Epidermal melanocyte (primary cell): ENCODE measurements around the gene NFATC2.

Experiments used
- DNase-seq: peaks from one replicate; pipeline ENCODE4 v3.0.0; 2011; ENCODE audit warnings: low spot score; ENCODE audit not compliant: insufficient read length

Gene NFATC2

DNA sequence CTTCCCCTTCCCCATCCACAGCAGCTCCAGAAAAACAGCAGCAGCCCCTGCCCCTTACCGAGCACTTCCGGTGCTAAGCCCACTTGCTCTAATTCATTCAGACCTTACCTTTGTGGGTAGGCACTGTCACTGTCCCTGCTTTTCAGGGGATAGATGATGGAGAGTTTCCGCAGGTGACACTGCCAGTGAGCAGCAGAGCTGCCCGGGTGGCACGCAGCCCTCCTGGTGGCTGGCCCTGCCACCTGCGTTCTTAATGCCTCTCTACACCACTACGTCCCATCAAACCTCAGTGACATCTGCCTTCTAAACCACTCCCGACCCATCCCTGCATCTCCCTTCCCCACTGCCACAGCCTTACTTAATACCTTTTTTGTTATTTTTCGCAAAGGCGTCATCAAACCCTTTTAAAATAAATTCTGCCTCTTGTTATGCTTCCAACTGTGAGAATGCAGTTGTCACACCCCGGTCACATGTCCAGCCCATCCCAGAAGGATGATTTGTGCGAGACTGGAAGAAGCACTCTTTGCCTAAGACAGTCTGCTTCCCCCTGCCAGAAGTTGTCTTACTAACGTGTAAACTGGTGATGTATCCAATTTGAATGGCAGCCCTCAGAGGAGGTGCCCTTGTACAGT, 89.7 kb downstream of the NFATC2 start:
- no peak for DNase-seq

DNA sequence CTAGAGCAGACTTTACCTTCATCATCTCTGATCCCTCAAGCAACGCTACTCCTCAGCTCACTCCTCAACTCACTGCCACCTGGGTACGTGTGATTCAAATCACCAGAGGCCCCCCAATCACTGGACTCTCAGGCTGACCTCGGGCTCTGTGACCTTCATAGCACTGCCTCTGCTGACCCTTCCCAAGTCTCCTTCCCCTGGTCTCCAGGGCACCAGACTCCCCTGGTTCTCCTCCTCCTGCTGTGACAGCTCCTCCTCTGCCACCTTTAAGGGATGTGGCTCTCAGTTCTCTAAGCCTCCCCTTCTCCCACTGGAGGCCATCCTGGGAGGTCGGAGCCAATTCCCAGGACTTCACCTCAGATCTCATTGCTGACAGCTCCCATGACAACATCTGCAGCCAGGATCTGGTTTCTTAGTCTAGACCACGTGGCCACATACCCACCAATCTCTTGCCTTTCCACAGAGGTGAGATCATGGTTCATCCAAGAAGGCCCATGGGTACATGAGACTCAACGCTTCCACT, 90.4 kb downstream of the NFATC2 start:
- no peak for DNase-seq

DNA sequence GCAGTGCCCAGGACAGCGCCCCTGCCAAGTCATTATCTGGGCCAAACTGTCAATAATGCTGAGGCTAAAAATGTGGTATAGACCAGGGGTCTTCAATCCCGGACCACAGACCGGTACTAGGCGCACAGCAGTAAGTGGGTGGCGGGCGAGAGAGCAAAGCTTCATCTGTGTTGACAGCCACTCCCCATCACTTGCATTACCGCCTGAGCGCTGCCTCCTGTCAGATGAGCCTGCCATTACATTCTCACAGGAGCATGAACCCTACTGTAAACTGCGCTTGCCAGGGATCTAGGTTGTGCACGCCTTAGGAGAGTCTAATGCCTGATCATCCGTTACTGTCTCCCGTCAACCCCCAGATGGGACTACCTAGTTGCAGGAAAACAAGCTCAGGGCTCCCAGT, 91.0 kb downstream of the NFATC2 start:
- DNase-seq, result no peak

DNA sequence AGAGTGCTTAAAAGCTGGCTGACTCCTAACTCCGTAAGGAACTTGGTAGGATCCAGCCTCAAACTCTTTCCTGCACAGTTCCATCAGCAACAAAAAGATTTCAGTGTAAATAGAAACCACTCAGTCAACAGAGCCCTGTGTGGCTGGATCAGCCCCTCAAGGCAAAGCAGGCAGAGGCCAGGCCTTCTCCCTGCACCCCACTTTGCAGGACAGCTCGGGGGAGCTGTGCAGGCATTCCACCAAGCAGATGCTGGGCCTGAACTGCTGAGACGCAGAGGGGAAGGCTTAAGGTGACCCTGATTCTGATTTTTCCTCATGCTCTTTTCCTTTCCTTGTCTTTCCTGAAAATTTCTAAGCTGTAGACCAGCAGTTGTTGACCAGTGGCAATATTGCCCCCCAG, 91.5 kb downstream of the NFATC2 start:
- DNase-seq, result peak; percentile 37

DNA sequence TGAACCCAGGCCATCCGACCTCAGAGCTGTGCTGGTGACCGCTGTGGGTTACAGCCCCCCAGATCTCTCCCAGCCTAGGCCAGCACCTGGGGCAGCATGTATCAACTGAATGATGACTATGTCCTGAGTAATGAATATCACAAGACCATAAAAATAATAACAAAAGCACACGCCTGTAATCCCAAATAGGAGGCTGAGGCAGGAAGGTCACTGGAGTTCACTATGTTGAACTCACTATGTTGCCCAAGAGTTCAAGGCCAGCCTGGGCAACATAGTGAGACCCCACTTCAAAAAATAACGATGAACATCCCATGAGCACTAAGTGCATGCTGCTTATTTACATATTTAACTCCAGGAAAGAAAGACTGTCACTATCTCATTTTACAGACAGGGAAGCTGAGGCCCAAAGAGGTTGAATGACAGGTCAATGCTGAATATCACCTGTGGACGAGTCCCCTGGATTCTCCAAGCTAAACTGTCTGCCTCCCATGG, 92.3 kb downstream of the NFATC2 start:
- no peak for DNase-seq

DNA sequence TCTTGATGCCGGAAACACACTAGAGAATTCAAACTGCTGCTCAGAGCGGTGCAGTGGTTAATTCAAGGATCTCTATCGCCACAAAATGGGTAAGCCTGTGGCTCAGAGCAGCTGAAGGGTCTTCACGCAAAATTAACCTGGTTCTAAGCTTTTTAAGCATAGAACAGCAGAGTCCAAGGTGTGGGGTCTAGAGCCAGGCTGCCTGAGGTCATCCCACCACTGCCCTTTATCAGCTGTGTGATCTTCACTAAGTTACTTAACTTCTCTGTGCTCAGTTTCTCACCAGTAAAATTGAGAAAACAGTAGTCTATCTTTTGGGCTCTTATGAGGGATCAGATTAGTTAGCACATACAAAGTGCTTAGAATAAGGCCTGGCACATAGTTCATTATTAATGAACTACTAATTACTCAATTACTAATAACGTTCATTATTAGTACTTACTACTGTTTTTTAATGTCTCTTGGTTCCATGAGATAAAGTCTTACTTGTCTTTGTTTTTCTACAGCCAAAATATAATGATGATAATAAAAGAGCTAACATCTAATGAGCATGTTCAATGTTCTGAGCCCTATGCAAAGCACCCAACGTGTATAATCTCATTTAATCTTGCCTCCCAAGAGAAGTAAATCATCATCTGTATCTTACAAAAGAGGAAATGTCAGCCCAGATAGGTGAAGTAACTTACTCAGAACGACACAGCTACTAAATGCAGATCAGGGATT, 92.9 kb downstream of the NFATC2 start:
- no peak for DNase-seq

DNA sequence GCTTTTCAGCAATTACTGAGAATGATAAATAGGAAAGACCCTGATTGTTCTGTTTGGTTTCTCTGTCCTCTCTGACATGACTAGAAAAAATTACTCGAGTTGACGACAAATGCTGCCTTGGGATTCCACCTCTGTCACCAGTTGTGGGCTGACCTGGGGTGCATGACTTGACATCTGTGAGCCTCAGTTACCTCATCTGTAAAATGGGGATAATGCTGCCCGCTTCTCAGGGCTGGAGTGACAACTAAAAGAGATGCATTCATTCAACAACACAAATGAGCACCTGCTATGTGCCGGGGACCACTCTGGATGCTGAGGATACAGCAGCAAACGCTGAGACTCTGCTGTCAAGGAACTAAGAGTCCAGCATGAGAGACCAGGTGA, 94.8 kb downstream of the NFATC2 start:
- DNase-seq, result no peak

DNA sequence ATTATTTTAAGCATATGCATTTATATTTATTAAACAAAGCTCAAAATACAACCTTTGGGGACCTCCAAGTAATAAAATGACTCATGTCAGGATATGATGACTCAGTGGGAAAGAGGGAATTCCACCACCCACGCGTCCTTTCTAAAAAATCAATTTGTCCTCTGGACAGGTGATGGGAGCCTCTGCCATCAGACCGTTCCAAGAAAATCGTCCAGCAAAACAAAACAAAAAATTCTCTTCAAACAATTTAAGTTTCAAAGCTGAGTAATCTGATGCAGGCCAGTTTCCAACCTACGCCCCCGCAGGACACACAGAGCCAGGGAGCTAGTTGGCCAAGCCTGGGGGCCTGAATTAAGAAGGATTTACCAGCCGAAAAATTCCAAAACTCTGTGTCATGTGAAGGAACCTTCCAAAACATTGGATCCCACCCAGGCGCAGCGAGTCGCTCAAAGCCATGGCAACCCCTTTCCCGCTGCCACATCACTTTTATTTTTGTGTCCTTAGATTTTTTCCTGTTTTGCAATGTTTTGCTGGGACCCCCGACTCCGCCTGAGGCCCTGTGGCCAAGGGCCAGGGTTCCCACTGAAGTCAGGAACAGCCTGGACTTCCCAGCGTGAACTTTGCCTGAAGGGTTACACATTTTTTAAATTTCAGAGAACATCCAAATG, 95.3 kb downstream of the NFATC2 start:
- peak; percentile 69 for DNase-seq

DNA sequence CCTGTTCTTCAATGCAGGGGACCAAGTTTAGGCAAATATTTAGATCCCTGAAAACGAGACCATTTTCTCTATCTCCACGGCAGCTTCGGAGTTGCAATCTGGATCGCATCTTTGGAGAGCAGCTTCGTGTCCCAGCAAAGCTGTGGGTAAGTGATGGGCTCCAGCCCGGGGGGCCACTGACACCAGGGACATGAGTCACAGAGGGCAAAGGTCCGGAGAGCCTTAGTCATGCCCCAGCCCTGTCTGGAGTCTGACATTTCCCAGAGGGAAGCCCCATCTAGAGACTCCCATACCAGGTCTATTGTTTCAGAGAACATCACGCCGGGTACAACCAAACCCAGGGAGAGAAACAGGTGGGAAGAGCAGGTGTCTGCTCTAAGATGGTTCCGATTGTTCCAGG, 95.9 kb downstream of the NFATC2 start:
- DNase-seq, result peak; percentile 34

DNA sequence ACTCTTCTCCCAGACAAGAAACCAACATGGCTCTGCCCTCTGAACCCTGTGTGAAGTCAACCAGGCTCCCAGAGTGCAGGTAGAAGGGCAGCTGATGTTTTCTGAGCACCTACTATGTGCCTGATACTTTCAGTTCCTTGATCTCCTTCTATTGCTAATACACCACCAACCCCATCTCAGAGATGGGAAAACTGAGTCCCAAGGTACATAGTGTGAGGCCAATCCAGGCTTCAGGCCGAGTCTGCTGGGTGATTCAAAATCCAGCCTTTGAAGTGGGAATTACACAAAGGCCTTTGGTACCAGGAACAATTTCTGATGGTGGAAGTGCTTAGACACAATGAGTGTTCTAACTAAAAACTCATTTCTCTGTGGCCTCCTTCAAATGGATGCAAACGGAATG, 96.3 kb downstream of the NFATC2 start:
- DNase-seq, result no peak

DNA sequence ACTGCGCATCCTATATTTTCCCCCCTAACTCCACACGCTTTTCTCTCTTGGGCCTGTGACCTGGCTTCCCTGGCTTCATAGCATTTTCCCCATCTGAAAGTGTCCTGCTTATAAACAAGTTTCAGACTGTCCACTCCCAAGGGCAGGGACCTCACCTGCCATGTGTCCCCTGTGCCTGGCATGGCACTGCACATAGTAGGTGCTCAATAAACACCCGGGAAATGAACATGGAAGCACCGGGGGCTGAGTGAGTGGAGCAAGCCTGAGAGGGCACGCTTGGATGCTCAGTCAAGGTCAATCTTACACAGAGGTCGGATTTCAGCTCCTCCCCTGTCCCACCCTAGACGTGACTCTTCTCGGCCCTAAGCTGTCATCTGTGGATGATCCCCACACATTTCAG, 96.9 kb downstream of the NFATC2 start:
- no peak for DNase-seq

DNA sequence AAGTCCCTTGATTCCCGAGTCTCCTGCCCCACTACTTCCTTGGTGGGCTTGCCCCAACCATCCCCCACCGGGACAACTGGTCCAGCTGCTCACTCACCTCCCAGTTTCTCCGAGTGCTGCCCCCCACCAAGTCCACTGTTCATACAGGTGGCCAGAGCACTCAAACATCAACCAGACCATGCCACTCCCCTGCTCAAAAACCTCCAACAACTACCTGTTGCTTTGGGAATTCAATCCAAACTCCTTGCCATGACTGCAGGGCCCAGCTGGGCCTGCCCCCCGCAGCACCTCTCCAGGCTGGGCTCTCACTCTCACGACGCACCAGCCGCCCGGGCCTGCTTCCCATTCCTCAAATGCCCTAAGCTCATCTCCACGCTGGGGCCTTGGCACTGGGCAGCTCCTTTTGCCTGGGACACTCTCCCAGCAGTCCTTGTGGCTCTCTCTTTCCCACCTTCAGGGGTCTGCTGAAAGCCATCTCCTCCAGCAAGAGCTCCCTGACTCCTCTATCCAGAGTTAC, 97.5 kb downstream of the NFATC2 start:
- DNase-seq, result no peak

DNA sequence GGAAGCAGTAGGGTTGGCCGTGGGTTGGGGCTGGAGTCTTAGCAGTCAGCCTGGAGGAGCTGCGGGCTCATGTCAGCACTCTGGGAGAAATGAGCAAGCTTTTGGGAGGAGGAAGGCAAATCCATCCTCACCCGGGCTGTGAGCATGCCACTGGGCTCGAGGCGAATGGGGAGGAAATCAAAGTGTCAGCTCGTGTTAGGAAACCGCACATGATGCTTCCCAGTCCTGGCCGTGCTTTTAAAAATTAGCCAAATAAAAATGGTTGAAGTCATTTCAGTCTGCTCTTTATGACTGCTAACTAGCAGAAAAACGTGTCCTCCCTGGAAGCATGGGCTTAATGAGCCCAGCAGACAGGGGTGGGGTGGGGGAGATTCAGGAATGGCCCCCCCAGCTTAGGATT, 98.1 kb downstream of the NFATC2 start:
- peak; percentile 53 for DNase-seq

DNA sequence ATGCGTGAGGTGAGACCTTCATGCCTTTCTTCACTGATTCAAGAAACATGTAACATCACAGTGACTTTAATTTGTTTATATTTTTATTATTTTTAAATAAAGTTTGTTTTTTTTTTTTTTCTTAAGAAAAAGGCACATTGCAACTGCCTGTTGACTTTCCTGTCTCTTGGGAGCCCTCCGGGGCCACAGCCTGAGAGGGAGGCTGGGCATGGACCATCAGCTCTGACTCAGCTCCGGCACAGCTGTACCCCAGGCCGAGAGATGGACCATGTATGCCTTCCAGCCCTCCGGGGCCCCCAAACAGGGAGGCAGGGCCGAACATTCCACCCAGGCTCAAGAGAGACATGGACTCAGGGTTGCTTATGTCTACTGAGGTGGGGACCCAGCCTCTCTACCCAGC, 99.9 kb downstream of the NFATC2 start:
- no peak for DNase-seq

DNA sequence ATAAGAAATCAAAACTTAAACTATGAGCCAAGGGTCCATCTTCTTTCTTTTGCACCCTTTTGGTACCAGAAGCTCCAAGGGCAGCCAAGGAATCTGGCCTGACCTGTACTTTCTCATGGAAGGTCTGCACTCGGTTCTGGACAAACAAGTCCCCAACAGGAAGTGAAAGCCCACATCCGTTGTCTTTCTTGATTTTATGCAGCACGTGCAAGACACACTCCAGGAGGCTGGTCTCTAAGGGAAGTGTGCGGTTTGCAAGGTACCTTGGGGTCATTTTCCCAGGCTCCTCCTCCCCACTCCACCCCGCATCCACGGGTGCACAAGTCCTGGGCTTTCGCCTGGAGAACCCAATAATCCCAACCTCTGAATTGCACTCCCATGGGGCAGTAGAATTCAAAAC, 101.9 kb downstream of the NFATC2 start:
- DNase-seq, result no peak

DNA sequence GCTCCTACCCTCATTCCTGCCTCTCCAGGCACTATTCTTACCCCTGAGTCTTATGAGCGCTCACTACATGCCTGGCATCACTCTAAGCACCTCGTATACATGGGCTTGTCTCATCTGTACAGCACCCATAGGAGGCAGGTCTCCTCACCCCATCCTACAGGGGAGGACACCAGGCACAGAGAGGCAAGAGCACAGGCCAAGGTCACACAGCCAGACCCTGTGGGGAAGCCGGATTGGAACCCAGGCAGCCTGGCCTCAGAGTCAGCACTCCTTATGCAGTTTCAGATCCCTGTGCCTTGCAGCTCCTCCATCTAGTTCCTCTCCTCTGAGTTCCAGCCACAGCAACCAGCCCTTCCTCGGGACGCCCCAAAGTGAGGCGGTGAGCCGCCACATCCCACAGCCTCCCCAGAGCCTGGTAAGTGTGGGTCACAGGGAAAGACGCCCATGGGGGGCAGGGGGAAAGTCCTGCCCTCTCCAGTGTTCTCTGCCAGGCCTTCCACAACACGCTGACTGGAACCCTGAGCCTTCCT, 103.3 kb downstream of the NFATC2 start:
- peak; percentile 2 for DNase-seq

DNA sequence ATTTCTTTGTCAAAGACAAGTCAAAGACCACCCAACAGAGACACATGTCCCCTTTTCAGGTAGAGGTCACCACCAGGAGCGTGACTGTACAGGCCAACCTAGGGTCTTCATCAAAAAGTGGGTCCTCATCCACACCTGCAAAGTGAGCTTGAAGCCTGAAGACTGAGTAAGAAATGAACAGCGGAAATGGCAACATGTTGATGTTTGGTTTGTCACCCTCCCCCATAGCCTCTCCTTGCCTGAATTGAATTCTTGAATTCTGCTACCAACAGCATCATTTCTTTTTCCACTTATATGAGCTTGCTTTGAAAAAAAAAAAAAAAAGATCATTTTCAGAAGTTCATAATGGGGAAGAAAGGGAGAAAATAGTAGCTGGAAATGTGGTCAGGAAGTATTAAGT, 104.4 kb downstream of the NFATC2 start:
- no peak for DNase-seq

DNA sequence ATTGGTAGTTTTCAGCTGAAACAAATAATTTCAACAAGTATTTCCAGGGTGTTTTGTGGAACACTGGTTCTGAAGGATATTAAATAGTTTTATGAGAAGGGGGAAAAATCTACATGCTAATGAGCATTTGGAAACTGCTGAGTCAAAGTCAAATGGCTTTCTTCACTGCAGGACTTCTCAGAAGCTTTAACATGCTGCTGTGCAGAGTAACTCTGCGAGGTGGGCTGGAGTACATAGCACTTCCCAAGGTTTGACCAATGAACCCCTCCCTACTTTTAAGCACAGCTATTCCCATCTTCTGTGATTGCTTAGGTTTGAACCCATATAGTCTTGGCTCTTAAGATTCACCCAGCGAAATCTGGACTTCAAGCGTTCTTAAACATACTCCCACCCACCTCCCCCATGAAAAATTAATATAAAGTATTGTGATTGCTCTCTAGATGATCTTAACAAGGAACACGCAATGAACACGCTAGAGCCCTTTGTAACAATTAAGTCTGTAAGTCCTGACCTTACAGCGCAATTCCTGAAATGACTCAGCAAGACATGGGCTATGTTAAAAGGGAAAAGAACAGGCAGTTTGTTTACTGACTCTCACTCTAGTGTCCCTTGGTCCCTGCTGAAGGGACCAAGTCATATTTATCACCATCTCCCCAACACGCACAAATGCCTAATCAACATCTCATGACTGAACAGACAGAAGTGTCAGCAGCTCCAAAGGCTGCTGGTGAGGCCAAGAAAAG, 105.2 kb downstream of the NFATC2 start:
- DNase-seq, result no peak

DNA sequence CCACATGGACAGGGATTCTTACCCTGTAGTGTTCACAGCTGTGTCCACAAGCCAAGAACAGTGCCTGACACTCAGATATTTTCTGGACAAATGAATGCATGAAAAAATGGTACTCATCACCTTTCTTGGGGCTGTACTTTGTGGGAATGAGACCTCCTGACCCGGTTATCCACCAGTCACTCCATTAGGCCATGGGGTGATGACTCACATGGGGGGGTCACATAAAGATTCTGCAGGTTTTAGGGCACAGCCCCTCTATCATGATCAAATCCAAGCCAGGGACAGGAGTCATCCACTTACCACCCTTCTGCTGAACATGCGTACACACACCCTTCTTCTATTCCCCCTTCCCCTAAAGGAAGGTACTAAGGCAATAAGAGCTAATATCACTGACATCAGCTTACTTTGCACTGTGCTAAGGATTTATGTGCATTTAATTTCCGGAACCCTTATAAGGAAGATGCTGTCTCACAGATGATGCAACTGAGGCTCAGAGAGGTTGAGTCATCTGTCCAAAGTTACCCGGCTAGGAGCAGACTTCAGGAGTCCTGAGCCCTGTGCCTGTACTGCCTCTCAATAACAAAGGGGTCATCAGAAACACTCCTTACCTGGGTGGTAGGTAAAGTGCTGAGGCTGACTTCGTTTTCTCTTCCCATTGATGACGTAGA, 107.8 kb downstream of the NFATC2 start:
- no peak for DNase-seq

DNA sequence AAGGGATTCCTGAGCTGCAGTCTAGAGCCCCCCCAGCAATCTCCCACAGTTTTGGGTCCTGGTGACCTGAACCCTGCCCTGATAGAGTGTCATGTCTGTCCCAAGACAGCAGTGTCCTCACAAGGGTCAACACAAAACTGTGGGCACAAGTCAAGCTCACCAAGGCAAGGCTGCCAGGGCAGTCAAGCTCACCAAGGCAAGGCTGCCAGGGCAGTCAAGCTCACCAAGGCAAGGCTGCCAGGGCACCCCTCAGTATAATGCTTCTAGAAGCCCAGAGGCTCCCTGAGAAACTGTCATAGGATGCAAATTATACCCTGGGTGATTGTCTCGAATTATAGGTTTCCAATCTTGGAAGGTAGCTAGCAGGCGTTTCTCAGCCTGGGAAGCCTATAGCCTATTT, 108.5 kb downstream of the NFATC2 start:
- DNase-seq, result no peak

DNA sequence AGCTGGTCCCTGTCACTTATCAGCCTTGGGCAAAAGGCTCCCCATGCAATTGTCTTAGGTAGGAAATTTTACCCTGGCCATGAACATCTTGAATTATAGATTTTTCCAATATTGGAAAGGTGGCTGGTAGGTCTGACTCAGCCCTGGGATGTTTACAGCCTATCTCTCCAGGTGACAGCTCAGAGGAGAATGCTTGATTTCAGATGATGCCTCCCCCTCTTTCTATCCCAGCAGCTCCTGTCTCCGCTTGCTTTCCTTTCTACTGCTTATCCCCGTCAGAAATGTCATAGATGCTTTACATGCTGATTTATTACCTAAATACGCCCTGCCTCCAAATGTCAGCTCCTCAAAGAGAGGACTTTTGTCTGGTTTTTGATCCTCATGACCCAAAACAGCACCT, 109.6 kb downstream of the NFATC2 start:
- no peak for DNase-seq
